ENCODE results near the gene RNPEPL1. TPM values are rescaled to one million over a fixed set of nuclear protein-coding genes. Genes with fewer than 3 reads are reported as not detected.

RNPEPL1 gene
- total RNA-seq, 1 experiment from 2014 or later, result 80.6 TPM

DNA sequence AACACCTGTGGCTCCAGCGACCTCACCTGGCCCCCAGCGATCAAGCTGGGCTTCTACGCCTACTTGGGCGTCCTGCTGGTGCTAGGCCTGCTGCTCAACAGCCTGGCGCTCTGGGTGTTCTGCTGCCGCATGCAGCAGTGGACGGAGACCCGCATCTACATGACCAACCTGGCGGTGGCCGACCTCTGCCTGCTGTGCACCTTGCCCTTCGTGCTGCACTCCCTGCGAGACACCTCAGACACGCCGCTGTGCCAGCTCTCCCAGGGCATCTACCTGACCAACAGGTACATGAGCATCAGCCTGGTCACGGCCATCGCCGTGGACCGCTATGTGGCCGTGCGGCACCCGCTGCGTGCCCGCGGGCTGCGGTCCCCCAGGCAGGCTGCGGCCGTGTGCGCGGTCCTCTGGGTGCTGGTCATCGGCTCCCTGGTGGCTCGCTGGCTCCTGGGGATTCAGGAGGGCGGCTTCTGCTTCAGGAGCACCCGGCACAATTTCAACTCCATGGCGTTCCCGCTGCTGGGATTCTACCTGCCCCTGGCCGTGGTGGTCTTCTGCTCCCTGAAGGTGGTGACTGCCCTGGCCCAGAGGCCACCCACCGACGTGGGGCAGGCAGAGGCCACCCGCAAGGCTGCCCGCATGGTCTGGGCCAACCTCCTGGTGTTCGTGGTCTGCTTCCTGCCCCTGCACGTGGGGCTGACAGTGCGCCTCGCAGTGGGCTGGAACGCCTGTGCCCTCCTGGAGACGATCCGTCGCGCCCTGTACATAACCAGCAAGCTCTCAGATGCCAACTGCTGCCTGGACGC is 61.9 kb downstream of the RNPEPL1 start:
- no TSS peak for BruUV-seq (replicated peaks)
- H3K4me1 Mint-ChIP-seq (ENCODE audit: low read depth, unreplicated experiment), result no peaks in the 10 kb centered on the region
- DNase-seq, result no peak
- no peak overlapping the region for H3K4me3 Mint-ChIP-seq (ENCODE audit: low read depth, unreplicated experiment)
- peaks cover 4% of the 10 kb centered on the region for H3K9me3 Mint-ChIP-seq (ENCODE audit: low read depth, unreplicated experiment)
- no peaks in the 10 kb centered on the region for H3K27me3 Mint-ChIP-seq (ENCODE audit: unreplicated experiment)
- TF ChIP-seq, protein P1, sequence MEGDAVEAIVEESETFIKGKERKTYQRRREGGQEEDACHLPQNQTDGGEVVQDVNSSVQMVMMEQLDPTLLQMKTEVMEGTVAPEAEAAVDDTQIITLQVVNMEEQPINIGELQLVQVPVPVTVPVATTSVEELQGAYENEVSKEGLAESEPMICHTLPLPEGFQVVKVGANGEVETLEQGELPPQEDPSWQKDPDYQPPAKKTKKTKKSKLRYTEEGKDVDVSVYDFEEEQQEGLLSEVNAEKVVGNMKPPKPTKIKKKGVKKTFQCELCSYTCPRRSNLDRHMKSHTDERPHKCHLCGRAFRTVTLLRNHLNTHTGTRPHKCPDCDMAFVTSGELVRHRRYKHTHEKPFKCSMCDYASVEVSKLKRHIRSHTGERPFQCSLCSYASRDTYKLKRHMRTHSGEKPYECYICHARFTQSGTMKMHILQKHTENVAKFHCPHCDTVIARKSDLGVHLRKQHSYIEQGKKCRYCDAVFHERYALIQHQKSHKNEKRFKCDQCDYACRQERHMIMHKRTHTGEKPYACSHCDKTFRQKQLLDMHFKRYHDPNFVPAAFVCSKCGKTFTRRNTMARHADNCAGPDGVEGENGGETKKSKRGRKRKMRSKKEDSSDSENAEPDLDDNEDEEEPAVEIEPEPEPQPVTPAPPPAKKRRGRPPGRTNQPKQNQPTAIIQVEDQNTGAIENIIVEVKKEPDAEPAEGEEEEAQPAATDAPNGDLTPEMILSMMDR (IDR thresholded peaks at IDR 0.05; ENCODE audit: unreplicated experiment), result no peak
- no peak overlapping the region for H3K27ac Mint-ChIP-seq (ENCODE audit: unreplicated experiment)
- intact Hi-C loops (cut with micrococcal nuclease; ENCODE audit: unreplicated experiment), result no loop called here
- H3K36me3 Mint-ChIP-seq (ENCODE audit: insufficient read depth, unreplicated experiment), result peaks cover 34% of the 10 kb centered on the region
- CTCF ChIA-PET, result no interaction called here

Other genes starting within 250 kb of the RNPEPL1 start
- 41.8 and 51.5 TPM in 2 replicates for gene GPC1, start 132.8 kb upstream of the RNPEPL1 start, total RNA-seq (2022)
- gene ANKMY1, start 10.5 kb upstream of the RNPEPL1 start, total RNA-seq (2022), result 34.9 and 38.2 TPM in 2 replicates
- 5.1 and 8.5 TPM in 2 replicates for gene DUSP28, start 8.1 kb upstream of the RNPEPL1 start, total RNA-seq (2022)
- gene CAPN10, start 18.2 kb downstream of the RNPEPL1 start, total RNA-seq (2022), result 49.3 and 52.6 TPM in 2 replicates
- gene GPR35, start 57.0 kb downstream of the RNPEPL1 start, total RNA-seq (2022), result 40.3 and 49.4 TPM in 2 replicates
- not detected in 2 replicates for gene AQP12B, start 114.4 kb downstream of the RNPEPL1 start, total RNA-seq (2022)
- not detected in 2 replicates for gene AQP12A, start 123.4 kb downstream of the RNPEPL1 start, total RNA-seq (2022)